IMR-90 (cell line): Measurements from ENCODE around the gene RAB15. TPM values are rescaled to one million over a fixed set of nuclear protein-coding genes. Genes with fewer than 3 reads are reported as not detected.

Experiments
- ATAC-seq: fragments of 200-7000 bp; cut with Tn5 transposase; 2 replicates; pipeline ENCODE4 v1.9.1; 2020; ENCODE audit warnings: low read depth, mild to moderate bottlenecking, moderate library complexity
- BruUV-seq: library from RNA; stranded (reverse); fragments of 400-500 nt; replicated peaks from 2 replicates; lab custom pipeline; 2021; lab: Mats Ljungman, UMichigan
- CTCF ChIA-PET: fragments of 300-600 bp; formaldehyde crosslinking; extraction: SDS; loops from one replicate; lab custom pipeline; 2021; ENCODE audit warnings: antibody characterized with exemption; lab: Yijun Ruan, JAX
- POLR2A ChIA-PET: fragments of 300-600 bp; sonication (Branson Sonifier 250); formaldehyde crosslinking; loops from one replicate; lab custom pipeline; 2022; ENCODE audit warnings: antibody characterized with exemption; ENCODE audit not compliant: unreplicated experiment; lab: Charles Lee
- DNase-seq: peaks from one replicate; pipeline ENCODE4 v3.0.0; 2013
- H2AFZ ChIP-seq: replicated peaks from 2 replicates; pipeline ENCODE3; 2013; ENCODE audit warnings: low read length, mild to moderate bottlenecking; ENCODE audit not compliant: poor library complexity
- H2AK5ac ChIP-seq: 2 replicates; pipeline ENCODE4 v1.6.1; 2013; ENCODE audit warnings: low read depth, low read length, inconsistent platforms
- H2AK9ac ChIP-seq: replicated peaks from 2 replicates; pipeline ENCODE3; 2013; ENCODE audit warnings: mild to moderate bottlenecking, low read depth, low read length, moderate library complexity; ENCODE audit not compliant: poor library complexity
- H2BK120ac ChIP-seq: 2 replicates; pipeline ENCODE4 v1.6.1; 2013; ENCODE audit warnings: low read depth, low read length, inconsistent platforms
- H2BK15ac ChIP-seq: 3 replicates; pipeline ENCODE4 v1.6.1; 2013; ENCODE audit warnings: low read depth, low read length, inconsistent platforms
- H2BK20ac ChIP-seq: 2 replicates; pipeline ENCODE4 v1.6.1; 2013; ENCODE audit warnings: low read depth, mild to moderate bottlenecking, inconsistent platforms, low read length, moderate library complexity
- H2BK5ac ChIP-seq: 2 replicates; pipeline ENCODE4 v1.6.1; 2013; ENCODE audit warnings: mild to moderate bottlenecking, low read depth, low read length, inconsistent platforms; ENCODE audit not compliant: poor library complexity, severe bottlenecking
- H3K14ac ChIP-seq: replicated peaks from 2 replicates; pipeline ENCODE4 v1.6.1; 2013; ENCODE audit warnings: low read depth, low read length, inconsistent platforms
- H3K18ac ChIP-seq: 2 replicates; pipeline ENCODE4 v1.6.1; 2013; ENCODE audit warnings: low read depth, low read length, control low read depth
- H3K23ac ChIP-seq: 2 replicates; pipeline ENCODE4 v1.6.1; 2013; ENCODE audit warnings: low read depth, low read length, inconsistent platforms
- H3K27ac ChIP-seq: 2 replicates; pipeline ENCODE4 v1.5.1; 2013; ENCODE audit warnings: mild to moderate bottlenecking, control low read depth, low read length; ENCODE audit not compliant: insufficient read depth
- H3K27me3 ChIP-seq: 2 replicates; pipeline ENCODE4 v1.6.1; 2013; ENCODE audit warnings: low read length; ENCODE audit not compliant: control insufficient read depth, insufficient read depth
- H3K36me3 ChIP-seq: 2 replicates; pipeline ENCODE4 v1.6.1; 2013; ENCODE audit warnings: low read length, mixed read lengths; ENCODE audit not compliant: control insufficient read depth, insufficient read depth
- H3K4ac ChIP-seq: 2 replicates; pipeline ENCODE4 v1.6.1; 2013; ENCODE audit warnings: low read depth, low read length, inconsistent platforms
- H3K4me1 ChIP-seq: 2 replicates; pipeline ENCODE4 v1.6.1; 2013; ENCODE audit warnings: low read length, mixed read lengths; ENCODE audit not compliant: control insufficient read depth, insufficient read depth
- H3K4me2 ChIP-seq: 2 replicates; pipeline ENCODE4 v1.6.1; 2013; ENCODE audit warnings: low read depth, mild to moderate bottlenecking, control low read depth, low read length, moderate library complexity
- H3K4me3 ChIP-seq: 2 replicates; pipeline ENCODE4 v1.5.1; 2013; ENCODE audit warnings: low read depth, mild to moderate bottlenecking, control low read depth, low read length, moderate library complexity; ENCODE audit not compliant: insufficient read depth
- H3K56ac ChIP-seq: 2 replicates; pipeline ENCODE4 v1.6.1; 2013; ENCODE audit warnings: low read length, inconsistent platforms; ENCODE audit not compliant: insufficient read depth; ENCODE audit errors: extremely low read depth
- H3K79me1 ChIP-seq, 2 experiments: 2 replicates each; pipeline ENCODE4 v1.6.1; 2013; ENCODE audit warnings: low read length in 2 of 2, inconsistent platforms in 1 of 2, low read depth in 1 of 2
- H3K9ac ChIP-seq: 2 replicates; pipeline ENCODE4 v1.6.1; 2013; ENCODE audit warnings: low read depth, low read length, control low read depth
- H3K9me1 ChIP-seq: 2 replicates; pipeline ENCODE4 v1.6.1; 2013; ENCODE audit warnings: low read length, inconsistent platforms; ENCODE audit not compliant: insufficient read depth
- H3K9me3 ChIP-seq: 2 replicates; pipeline ENCODE4 v1.6.1; 2013; ENCODE audit warnings: low read length; ENCODE audit not compliant: control insufficient read depth, insufficient read depth
- H4K20me1 ChIP-seq: 2 replicates; pipeline ENCODE4 v1.6.1; 2013; ENCODE audit warnings: low read length, inconsistent platforms; ENCODE audit not compliant: insufficient read depth
- H4K5ac ChIP-seq: 2 replicates; pipeline ENCODE4 v1.6.1; 2013; ENCODE audit warnings: mild to moderate bottlenecking, low read depth, low read length, control low read depth
- H4K8ac ChIP-seq, 2 experiments: 2 replicates each; pipeline ENCODE4 v1.6.1; 2013; ENCODE audit warnings: low read depth in 2 of 2, low read length in 2 of 2, control low read depth in 1 of 2, inconsistent platforms in 1 of 2
- H4K91ac ChIP-seq: 2 replicates; pipeline ENCODE4 v1.6.1; 2013; ENCODE audit warnings: low read depth, low read length, inconsistent platforms; ENCODE audit not compliant: insufficient read depth
- SMC3 ChIP-seq: fragments of 150-350 bp; IDR thresholded peaks from 2 replicates; pipeline ENCODE4 v1.6.1; 2016; ENCODE audit warnings: low read depth, mild to moderate bottlenecking, antibody characterized with exemption, low read length, moderate library complexity
- WGBS, 2 experiments: methylation state at CpG; one replicate each; pipeline versions ENCODE4 v1.1.5 to v1.1.7; 2013; ENCODE audit warnings: missing lambda C conversion rate in 2 of 2; ENCODE audit not compliant: insufficient read length in 1 of 2; ENCODE audit errors: extremely low coverage in 2 of 2; 5-methylcytosine and 5-hydroxymethylcytosine counted together
- dilution Hi-C: fragments of 300-500 bp; cut with HindIII; formaldehyde crosslinking; loops from one replicate; pipeline ENCODE4 v1.14.3; 2018; ENCODE audit warnings: low sequenced_read_pairs; ENCODE audit not compliant: unreplicated experiment
- in situ Hi-C: fragments of 300-500 bp; cut with MboI; formaldehyde crosslinking; loops from 3 replicates; pipeline ENCODE4 v1.14.3; 2019; ENCODE audit warnings: low sequenced_read_pairs, inconsistent platforms, mixed read lengths
- intact Hi-C: fragments of 100-400 bp; cut with micrococcal nuclease; formaldehyde crosslinking; loops from 2 replicates; pipeline ENCODE4 v1.10.0; 2022
- polyA plus RNA-seq, 3 experiments: library from polyadenylated mRNA; depleted of rRNA; stranded (reverse); fragments of >200 nt; gene quantifications; 2 replicates each; pipeline ENCODE4 v1.2.3, GENCODE V29; 2012; ENCODE audit warnings: low replicate concordance in 1 of 3
- total RNA-seq: library from RNA; depleted of rRNA; stranded (reverse); fragments of >200 nt; gene quantifications from 2 replicates; pipeline ENCODE4 v1.2.3, GENCODE V29; 2012

The RAB15 gene
- total and polyA plus RNA-seq, 2 of the 4 experiments (the other 2 are of a cell fraction), result 3.4 to 7.8 TPM

DNA sequence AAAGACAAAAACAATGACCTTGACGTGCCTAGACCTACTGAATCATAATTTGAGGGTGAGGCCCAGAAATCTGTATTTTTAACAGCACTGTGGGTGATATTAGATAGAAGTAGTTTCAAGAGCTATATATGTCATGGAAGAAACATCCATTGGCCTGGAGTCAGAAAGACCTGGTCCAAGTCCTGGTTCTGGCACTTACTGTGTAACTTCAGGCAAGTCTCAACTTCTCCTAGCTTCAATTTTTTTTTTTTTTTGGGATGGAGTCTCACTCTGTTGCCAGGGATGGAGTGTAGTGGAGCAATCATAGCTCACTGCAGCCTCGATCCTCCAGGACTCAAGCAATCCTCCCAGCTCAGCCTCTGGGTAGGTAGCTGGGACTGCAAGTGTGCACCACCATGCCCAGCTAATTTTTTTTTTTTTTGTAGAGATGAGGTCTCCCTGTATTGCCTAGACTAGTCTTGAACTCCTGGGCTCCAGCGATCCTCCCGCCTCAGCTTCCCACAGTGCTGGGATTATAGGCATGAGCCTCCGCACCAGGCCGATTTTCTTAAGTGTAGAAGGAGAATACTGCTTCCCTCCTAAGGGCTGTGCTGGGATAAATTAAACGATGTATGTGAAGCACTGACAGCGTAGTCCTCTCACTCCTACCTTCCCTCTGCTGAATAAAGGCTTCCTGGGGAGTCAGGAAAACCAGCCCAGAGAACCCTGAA is 15.3 kb downstream of the RAB15 start:
- Histone ChIP-seq H4K5ac (no peak overlapping the region), H2AK5ac (no peak overlapping the region), H2BK5ac (no peak overlapping the region), H3K4me1 (no peaks in the 10 kb centered on the region), H2BK15ac (no peak overlapping the region), H3K79me1 (no peaks in the 10 kb centered on the region; a peak in 1 of 4 replicates), H4K20me1 (no peaks in the 10 kb centered on the region), H4K8ac (no peak overlapping the region), H3K4me2 (no peak overlapping the region), H3K9me1 (peaks cover 2% of the 10 kb centered on the region; the same call in 1 of the 2 replicates), H3K14ac (no peak overlapping the region), H3K56ac (no peak overlapping the region), H3K36me3 (no peaks in the 10 kb centered on the region), H2AFZ (no peak overlapping the region), H3K4ac (no peak overlapping the region), H3K27me3 (no peaks in the 10 kb centered on the region), H4K91ac (no peak overlapping the region), H2AK9ac (no peak overlapping the region), H3K18ac (no peak overlapping the region), H3K23ac (no peak overlapping the region), H2BK120ac (no peak overlapping the region), H3K27ac (no peak overlapping the region), H3K9ac (no peak overlapping the region), H3K4me3 (no peak overlapping the region), H3K9me3 (no peaks in the 10 kb centered on the region), H2BK20ac (no peak overlapping the region)
- CTCF ChIA-PET, result no interaction called here
- WGBS, 2 experiments, result 87% methylated on average over 4 of the region's 8 CpGs; no CpG with 5 or more reads in 1 of the 2 experiments
- TF ChIP-seq SMC3, result no peak
- POLR2A ChIA-PET, result no interaction called here
- intact Hi-C loops (no loop called here), in situ Hi-C loops (no loop called here), dilution Hi-C loops (no loop called here)
- DNase-seq (no peak), ATAC-seq (no peak)
- no TSS peak for BruUV-seq
